Measurements from ENCODE around the gene CBFA2T2. TPM values are rescaled to one million over a fixed set of nuclear protein-coding genes. Genes with fewer than 3 reads are reported as not detected.

The CBFA2T2 gene
- total and polyA plus RNA-seq, 2 donors (not counting 1 experiment from before 2014, with no cell fraction given), result 26.9 to 30.0 TPM

- POLR2A ChIA-PET, result no interaction called here
- no peak overlapping the region for H3K27ac Mint-ChIP-seq
- Histone ChIP-seq H4K20me1 (ENCODE audit: control insufficient read depth, insufficient read depth, low read length, poor library complexity, severe bottlenecking) (no peaks in the 10 kb centered on the region), H3K4me1 (ENCODE audit: control insufficient read depth in 2 of 2, insufficient read depth in 2 of 2, low read length in 2 of 2) (peaks cover 0 to 9% of the 10 kb centered on the region in 2 donors), H3K4me2 (replicated peaks; ENCODE audit: low read depth, low read length, poor library complexity, severe bottlenecking) (no peak overlapping the region), H3K79me2 (ENCODE audit: control insufficient read depth, insufficient read depth, low read length) (no peaks in the 10 kb centered on the region), H2AFZ (ENCODE audit: insufficient read depth, low read depth, low read length, poor library complexity, severe bottlenecking) (no peak overlapping the region), H3K27me3 (replicated peaks in 1 of 4; ENCODE audit: control extremely low read depth in 1 of 4, control insufficient read depth in 3 of 4, insufficient read depth in 4 of 4, low read length in 3 of 4) (no peaks in the 10 kb centered on the region), H3K4me3 (ENCODE audit: control extremely low read depth in 1 of 5, extremely low read depth in 1 of 5, insufficient read depth in 1 of 5, low read depth in 2 of 5, low read length in 4 of 5) (no peak overlapping the region), H3K9ac (ENCODE audit: low read length) (no peak overlapping the region), H3K36me3 (replicated peaks in 1 of 2; ENCODE audit: control extremely low read depth in 1 of 2, control insufficient read depth in 1 of 2, extremely low read depth in 1 of 2, insufficient read depth in 2 of 2, low read length in 1 of 2) (no peaks in the 10 kb centered on the region), H3K27ac (ENCODE audit: low read length in 2 of 2) (no peak overlapping the region), H3K9me3 (ENCODE audit: control extremely low read depth in 1 of 3, control insufficient read depth in 2 of 3, insufficient read depth in 1 of 3, low read length in 2 of 3) (no peaks in the 10 kb centered on the region)
- H3K4me1 Mint-ChIP-seq, result peaks cover 5% of the 10 kb centered on the region
- CTCF ChIA-PET, result interaction anchor here (1.0 to 5.4 kb wide), 5 partner anchors 8 to 208 kb away, joined by 4 to 53 read pairs (median 23); partner anchors contain the start of genes ACTL10 and C20orf144
- no peak overlapping the region for H3K4me3 Mint-ChIP-seq
- H3K9me3 Mint-ChIP-seq (ENCODE audit: insufficient read depth), result no peaks in the 10 kb centered on the region
- DNase-seq (no peak), ATAC-seq (ENCODE audit: low read depth) (no peak)
- 84% methylated on average over 2 of the region's 4 CpGs for whole genome bisulfite sequencing (ENCODE audit: insufficient coverage)
- intact Hi-C loops (cut with micrococcal nuclease), result no loop called here
- no peaks in the 10 kb centered on the region for H3K27me3 Mint-ChIP-seq
- TF ChIP-seq EZH2 (IDR thresholded peaks at IDR 0.05; ENCODE audit: borderline replicate concordance, insufficient read depth, low read depth, low read length, poor library complexity, severe bottlenecking) (no peak), CTCF (IDR thresholded peaks at IDR 0.05) (no peak)
Observed at GRCh38 chr20:33655164-33655563, 165.3 kb downstream of the CBFA2T2 start.

- Histone ChIP-seq H3K36me3 (replicated peaks in 1 of 2; ENCODE audit: control extremely low read depth in 1 of 2, control insufficient read depth in 1 of 2, extremely low read depth in 1 of 2, insufficient read depth in 2 of 2, low read length in 1 of 2) (no peaks in the 10 kb centered on the region), H3K79me2 (ENCODE audit: control insufficient read depth, insufficient read depth, low read length) (no peaks in the 10 kb centered on the region), H4K20me1 (ENCODE audit: control insufficient read depth, insufficient read depth, low read length, poor library complexity, severe bottlenecking) (no peaks in the 10 kb centered on the region), H3K4me2 (replicated peaks; ENCODE audit: low read depth, low read length, poor library complexity, severe bottlenecking) (no peak overlapping the region), H3K9ac (ENCODE audit: low read length) (no peak overlapping the region), H2AFZ (ENCODE audit: insufficient read depth, low read depth, low read length, poor library complexity, severe bottlenecking) (no peak overlapping the region), H3K4me3 (ENCODE audit: control extremely low read depth in 1 of 5, extremely low read depth in 1 of 5, insufficient read depth in 1 of 5, low read depth in 2 of 5, low read length in 4 of 5) (no peak overlapping the region), H3K27ac (ENCODE audit: low read length in 2 of 2) (no peak overlapping the region), H3K4me1 (ENCODE audit: control insufficient read depth in 2 of 2, insufficient read depth in 2 of 2, low read length in 2 of 2) (peaks cover 0 to 9% of the 10 kb centered on the region in 2 donors), H3K27me3 (replicated peaks in 1 of 4; ENCODE audit: control extremely low read depth in 1 of 4, control insufficient read depth in 3 of 4, insufficient read depth in 4 of 4, low read length in 3 of 4) (no peaks in the 10 kb centered on the region), H3K9me3 (ENCODE audit: control extremely low read depth in 1 of 3, control insufficient read depth in 2 of 3, insufficient read depth in 1 of 3, low read length in 2 of 3) (no peaks in the 10 kb centered on the region)
- ChIA-PET POLR2A (no interaction called here), CTCF (interaction anchor here (0.6 to 5.4 kb wide), 4 partner anchors 7 to 206 kb away, joined by 3 to 53 read pairs (median 22); partner anchors contain the start of genes ACTL10 and C20orf144)
- DNase-seq (no peak), ATAC-seq (ENCODE audit: low read depth) (no peak)
- no peak overlapping the region for H3K27ac Mint-ChIP-seq
- no peaks in the 10 kb centered on the region for H3K9me3 Mint-ChIP-seq (ENCODE audit: insufficient read depth)
- intact Hi-C loops (cut with micrococcal nuclease), result no loop called here
- 96% methylated on average over 10 of the region's 10 CpGs for WGBS (ENCODE audit: insufficient coverage)
- TF ChIP-seq CTCF (IDR thresholded peaks at IDR 0.05), result no peak
- H3K4me1 Mint-ChIP-seq, result peaks cover 5% of the 10 kb centered on the region
- no peaks in the 10 kb centered on the region for H3K27me3 Mint-ChIP-seq
- H3K4me3 Mint-ChIP-seq, result no peak overlapping the region
Observed at GRCh38 chr20:33656010-33656782, 166.3 kb downstream of the CBFA2T2 start.

Data from B cell (primary cell).